Measurements from ENCODE around the gene C21orf91. TPM values are rescaled to one million over a fixed set of nuclear protein-coding genes. Genes with fewer than 3 reads are reported as not detected.

The C21orf91 gene
- polyA plus RNA-seq, 2 donors: 2.7 to 4.8 TPM

- Histone ChIP-seq H3K9me3 (ENCODE audit: control insufficient read depth in 2 of 2, insufficient read depth in 1 of 2, low read depth in 1 of 2, low read length in 1 of 2) (no peaks in the 10 kb centered on the region), H3K27me3 (ENCODE audit: control insufficient read depth in 1 of 2, insufficient read depth in 2 of 2, low read length in 2 of 2) (no peaks in the 10 kb centered on the region), H3K36me3 (ENCODE audit: control insufficient read depth in 2 of 2, insufficient read depth in 2 of 2, low read length in 1 of 2) (no peaks in the 10 kb centered on the region), H3K4me3 (ENCODE audit: low read depth in 1 of 2, low read length in 2 of 2) (no peak overlapping the region), H3K27ac (ENCODE audit: low read depth in 2 of 2, low read length in 1 of 2) (no peak overlapping the region), H3K4me1 (ENCODE audit: control insufficient read depth in 2 of 2, insufficient read depth in 2 of 2, low read length in 1 of 2) (peaks cover 0 to 2% of the 10 kb centered on the region in 2 donors)
- 76 to 92% methylated on average over 2 of the region's 2 CpGs for WGBS, 2 donors
Measured at GRCh38 chr21:17742940-17743592, 76.1 kb downstream of the C21orf91 start.

DNA sequence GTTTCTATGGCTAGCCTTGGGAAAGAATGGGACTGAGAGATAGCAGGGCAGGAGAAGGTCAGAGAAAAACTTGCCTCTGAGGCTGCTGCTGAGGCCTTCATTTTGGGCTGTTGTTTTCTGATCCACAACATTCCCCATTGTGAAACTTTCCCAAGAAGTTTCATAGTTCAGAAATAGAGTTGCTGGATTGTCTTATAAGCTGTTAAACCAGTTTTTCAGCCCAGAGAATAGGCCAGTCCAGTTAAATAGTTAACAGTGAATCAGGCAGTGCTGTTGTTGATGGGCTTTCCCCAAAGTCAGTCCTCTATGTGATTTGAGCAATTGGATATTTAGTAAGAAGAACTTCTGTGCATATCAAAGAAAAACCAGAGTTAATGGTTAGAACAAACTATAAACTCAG lies 77.0 kb downstream of the C21orf91 start:
- H3K4me3 ChIP-seq (ENCODE audit: low read depth in 1 of 2, low read length in 2 of 2): no peak overlapping the region
- H3K4me1 ChIP-seq (ENCODE audit: control insufficient read depth in 2 of 2, insufficient read depth in 2 of 2, low read length in 1 of 2): peaks cover 0 to 2% of the 10 kb centered on the region in 2 donors
- no peaks in the 10 kb centered on the region for H3K27me3 ChIP-seq (ENCODE audit: control insufficient read depth in 1 of 2, insufficient read depth in 2 of 2, low read length in 2 of 2)
- no peaks in the 10 kb centered on the region for H3K9me3 ChIP-seq (ENCODE audit: control insufficient read depth in 2 of 2, insufficient read depth in 1 of 2, low read depth in 1 of 2, low read length in 1 of 2)
- H3K27ac ChIP-seq (ENCODE audit: low read depth in 2 of 2, low read length in 1 of 2): peak overlapping the region; percentile 3 to 66
- H3K36me3 ChIP-seq (ENCODE audit: control insufficient read depth in 2 of 2, insufficient read depth in 2 of 2, low read length in 1 of 2): no peaks in the 10 kb centered on the region

Other genes starting within 250 kb of the C21orf91 start
- 10 to 100 TPM; 26.4 to 35.4 TPM for gene BTG3, start 206.5 kb downstream of the C21orf91 start, polyA plus RNA-seq